HG03097 (cell line): ENCODE results near the gene RTL10.
"Not testable (repeated sequence)": the region's sequence is repeated elsewhere in the genome, so short reads cannot be mapped to it uniquely, and the experiment has no call there.

Experiments
- ATAC-seq: cut with Tn5 transposase; IDR thresholded peaks from one replicate; pipeline ENCODE4 v1.9.1; 2021; ENCODE audit not compliant: unreplicated experiment, low FRiP score

The RTL10 gene

DNA sequence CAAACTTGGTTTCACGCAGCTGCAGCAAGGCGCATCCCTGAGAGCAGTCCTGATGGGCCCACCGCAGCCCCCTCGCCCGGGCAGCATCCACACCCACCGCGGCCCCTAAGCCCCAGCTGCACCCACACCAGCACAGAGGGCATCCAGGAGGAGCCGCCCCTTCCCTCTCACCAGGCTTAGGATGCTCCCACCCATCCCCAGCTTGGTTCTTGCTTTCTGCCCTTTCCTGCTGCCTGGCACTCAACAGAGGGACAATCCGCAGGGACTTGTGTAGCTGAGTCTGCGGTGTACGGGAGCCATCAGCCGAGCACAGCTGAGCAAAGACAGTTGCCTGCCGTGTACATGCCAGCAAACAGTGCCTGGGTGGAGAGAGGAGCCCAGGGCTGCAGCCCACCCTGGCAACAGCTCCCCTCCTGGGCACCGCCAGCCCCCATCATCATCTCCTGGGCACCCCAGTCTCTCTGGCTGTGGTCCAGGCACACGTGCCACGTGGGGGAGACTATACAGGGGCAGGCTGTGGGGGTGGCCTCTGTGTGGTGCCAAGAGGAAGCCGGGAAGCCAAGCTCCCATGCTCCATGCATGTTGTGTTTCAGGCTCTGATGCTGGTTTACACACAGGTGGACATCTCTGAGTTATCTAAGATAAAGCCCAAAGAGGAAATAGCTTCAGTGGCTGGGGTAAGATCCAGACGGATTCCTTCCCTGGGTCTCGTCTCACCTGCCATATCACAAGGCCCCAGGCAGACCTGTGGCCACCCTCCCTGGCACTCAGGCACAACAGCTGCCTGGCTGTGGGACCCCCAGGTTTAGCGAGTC, 36.0 kb upstream of the RTL10 start:
- ATAC-seq: no peak

DNA sequence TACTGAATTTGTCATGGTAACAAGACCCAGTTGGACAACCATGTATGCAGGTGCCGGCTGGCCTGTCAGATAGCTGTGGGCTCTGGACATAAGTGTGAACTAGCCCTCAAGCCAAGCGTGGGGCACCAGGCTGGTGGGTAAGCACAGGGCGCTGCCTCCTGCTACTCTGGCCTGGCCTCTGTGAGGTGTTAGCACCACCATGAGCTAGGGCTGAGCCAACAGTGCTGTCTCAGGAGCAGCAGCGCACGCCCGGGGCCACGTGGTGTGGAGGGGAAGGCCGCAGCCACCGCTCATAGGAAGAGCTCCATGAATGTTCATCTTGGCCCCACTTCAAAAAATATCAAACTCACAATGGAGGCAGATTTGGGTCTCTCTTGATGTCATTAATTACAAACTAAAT, 35.3 kb upstream of the RTL10 start:
- ATAC-seq: no peak

DNA sequence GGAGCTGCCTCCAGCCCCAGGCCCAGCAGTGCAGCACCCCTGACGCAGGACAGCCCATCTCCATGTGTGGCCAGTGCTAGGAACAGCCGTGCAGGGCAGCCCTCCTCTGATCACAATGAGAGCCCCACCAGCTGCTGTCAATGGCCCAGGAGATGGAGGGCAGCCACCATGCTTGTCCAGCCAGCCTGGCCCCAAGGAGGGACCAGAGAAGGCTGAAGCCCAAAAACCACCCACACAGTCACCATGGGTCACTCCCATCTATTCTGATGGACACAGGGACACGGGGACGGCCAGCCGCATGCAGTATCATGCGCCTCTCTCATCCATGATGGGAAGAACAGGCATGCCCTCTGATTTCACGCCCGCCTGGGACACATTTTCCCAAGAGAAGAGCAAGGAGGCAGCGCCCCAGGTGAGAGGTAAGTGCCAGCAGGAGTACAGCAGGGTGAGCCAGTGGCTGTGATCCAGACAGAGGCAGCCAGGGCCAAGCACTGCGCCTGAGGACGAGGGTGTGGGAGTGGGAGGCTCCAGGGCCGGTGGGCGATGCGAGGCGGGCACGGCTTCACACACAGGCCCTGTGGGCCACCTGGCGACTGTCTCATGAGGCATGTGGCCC, 33.6 kb upstream of the RTL10 start:
- ATAC-seq: no peak

DNA sequence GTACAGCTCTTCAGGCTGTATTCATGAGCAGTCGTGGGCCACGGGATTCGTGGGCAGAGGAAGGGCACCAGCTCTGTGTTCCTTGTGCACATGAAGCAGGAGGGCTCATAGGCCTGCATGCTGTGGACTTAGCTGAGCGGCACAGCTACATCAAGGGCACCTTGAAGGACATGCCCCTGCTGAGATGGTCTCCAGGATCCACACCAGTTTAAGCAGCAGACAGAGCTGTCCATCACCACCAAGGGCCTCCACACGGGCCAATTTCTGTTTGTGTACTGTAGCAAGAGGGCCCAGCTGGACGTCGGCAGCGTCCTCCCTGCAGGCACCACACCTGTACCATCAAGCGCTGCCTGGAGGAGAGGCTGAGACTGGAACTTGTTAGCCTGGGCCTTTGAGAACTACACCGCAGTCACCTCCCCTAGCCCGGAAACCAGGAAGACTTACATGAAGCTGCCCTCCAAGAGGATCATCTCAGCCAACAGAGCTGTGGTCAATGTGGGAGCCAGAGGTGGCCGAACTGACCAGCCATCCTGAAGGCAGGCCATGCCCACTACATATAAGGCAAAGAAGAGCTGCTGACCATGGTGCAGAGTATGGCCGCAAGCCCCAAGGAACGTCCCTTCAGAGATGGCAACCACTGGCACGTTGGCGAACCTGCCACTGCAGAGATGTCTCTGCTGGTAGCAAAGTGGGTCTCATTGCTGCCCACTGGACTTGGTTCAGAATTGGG, 32.7 kb upstream of the RTL10 start:
- ATAC-seq: no peak

DNA sequence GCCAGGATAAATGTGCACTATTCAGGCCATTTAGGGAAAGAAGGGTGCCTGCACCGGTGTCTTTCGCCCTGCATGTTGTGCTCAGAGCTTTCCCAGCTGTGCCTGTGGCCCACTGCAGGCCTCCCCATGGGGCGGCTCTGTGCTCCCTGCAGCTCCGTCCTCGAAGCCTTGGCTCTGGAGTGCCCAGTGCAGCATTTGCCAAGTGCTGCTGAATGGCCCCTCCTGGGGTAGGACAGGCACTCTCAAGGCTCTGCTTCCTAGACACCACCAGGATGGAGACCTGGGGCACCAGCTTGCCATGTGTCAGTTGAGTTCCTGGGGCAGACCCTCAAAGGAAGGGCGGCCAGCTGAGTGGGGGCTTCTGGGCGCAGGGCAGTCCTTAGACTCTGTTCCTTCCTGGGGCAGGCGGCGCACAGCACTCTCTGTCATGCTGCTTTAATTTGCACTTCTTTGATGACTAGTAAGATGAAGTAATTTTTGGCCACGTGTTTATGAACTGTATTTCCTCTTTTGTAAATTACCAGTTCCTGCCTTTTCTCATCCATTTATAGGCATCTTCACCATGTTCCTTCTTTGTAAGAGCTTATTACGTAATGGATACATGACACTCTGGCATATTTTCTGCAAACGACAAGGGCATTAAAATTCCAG, 32.1 kb upstream of the RTL10 start:
- ATAC-seq: no peak

DNA sequence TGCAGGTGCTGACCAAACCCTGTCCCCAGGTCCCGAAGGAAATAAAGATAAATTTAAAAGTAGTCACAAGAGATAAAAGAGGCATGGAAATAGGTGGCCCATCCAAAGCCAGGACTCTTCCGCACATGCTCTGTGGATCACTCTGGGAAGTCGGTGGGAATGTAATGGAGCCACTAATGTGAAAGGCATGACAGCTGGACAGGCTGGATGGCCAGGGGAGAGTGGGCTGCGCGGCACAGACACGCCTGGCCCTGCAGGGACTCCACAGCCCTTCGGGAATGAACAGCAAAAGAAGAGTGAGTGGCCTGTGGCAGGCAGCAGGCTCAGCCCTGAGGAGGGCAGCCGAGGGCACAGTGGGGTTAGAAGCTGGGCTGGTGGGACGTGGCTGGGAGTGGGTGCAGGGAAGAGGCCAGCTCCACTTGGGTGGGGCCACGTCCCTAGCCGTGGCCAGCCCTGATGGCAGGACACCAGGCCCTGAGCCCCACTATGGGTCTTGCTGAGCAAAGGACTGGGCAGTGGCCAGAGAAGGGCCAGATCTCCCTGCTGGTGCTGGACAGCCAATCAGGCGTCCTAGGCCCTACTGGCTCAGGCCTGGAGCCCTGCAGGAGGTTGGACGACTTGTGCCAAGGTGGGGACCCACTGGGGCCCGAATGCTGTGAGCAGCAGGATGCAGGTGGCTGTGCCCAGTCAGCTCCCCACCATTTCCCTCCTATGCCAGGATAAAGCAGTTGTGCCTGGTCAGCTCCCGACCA, 31.3 kb upstream of the RTL10 start:
- no peak for ATAC-seq

DNA sequence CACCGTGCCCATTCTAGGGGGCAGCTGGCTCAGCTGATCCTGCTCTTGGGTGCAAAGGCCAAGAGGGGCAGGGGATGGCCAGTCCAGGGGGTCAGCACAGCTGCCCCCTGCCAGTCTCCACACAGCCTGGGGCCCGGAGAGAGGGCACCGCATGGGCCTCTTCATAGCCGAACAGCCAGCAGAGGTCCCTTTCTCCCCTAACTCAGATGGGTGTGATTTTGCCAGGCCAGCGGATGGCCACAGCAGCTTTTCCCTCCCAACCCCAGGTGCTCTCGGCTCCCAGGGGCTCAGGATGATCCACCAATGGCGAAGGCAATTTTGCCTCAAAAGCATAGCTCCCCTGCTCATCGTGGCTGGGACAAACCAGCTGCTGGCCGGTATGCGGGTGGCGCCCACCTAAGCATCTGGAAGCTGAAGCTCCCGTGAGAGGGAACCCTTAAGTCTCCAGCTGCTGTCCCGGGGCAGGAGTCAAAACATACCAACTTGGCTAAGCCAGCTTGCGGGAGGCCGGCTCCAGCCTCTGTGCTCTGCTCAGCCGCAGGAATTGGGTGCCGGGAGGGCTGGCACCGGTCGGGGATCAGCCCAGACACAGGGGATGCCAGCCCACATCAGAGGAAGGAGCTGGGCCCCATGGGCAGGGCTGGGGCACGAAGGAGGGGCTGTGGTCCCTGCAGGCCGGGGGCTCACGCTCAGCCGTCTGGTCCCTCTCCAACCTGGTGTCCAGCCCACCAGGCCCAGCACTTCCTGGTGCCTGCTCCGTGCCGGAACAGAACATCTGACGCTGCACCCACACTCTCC, 30.5 kb upstream of the RTL10 start:
- ATAC-seq: no peak

DNA sequence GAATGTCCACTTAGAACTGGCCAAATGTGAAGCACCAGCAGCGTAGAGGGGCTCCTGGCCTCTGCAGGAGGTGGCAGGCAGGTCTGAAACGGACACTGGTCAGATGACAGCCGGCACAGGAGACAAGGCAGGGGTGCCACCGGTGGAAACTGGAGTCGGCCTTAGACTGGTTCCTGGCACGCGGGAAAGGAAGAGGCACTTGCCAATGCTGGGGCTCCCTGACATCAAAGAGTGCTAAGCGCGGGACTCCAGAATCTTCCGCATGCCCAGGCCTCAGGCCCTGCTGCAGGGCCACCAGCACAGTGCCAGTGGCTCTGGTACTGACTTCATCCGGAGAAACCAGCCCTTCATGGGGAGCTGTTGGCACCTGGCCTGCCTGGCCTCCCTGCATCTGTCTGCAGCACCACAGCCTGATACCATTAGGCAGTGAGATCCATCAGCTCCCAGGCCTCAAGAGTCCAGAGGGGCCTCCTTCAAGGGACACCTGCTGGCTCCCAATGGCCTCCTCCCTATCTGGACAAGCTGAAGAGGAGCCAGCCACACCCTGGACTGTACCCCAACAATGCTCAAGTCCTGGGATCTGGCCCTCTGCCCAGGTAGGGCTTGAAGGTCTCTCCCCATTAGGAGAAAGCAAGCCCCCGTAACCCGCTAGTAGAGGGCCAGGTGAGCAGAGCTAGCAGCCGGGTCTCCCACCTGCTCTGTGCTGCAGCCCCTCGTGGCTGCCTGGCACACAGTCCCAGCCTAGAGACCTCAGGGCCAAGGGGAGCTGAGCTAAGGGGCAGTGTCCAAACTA, 29.7 kb upstream of the RTL10 start:
- no peak for ATAC-seq

DNA sequence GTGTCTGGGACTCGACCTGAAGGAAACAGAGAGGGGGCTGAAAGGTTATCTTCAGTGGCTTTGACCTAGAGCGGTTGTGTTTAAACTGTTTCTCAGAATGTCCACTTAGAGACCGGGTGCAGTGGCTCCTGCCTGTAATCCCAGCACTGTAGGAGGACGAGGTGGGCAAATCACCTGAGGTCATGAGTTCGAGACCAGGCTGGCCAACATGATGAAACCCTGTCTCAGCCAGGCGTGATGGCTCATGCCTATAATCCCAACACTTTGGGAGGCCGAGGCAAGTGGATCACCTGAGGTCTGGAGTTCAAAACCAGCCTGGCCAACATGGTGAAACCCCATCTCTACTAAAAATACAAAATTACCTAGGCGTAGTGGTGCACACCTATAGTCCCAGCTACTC, 28.8 kb upstream of the RTL10 start:
- ATAC-seq: not testable (repeated sequence)

DNA sequence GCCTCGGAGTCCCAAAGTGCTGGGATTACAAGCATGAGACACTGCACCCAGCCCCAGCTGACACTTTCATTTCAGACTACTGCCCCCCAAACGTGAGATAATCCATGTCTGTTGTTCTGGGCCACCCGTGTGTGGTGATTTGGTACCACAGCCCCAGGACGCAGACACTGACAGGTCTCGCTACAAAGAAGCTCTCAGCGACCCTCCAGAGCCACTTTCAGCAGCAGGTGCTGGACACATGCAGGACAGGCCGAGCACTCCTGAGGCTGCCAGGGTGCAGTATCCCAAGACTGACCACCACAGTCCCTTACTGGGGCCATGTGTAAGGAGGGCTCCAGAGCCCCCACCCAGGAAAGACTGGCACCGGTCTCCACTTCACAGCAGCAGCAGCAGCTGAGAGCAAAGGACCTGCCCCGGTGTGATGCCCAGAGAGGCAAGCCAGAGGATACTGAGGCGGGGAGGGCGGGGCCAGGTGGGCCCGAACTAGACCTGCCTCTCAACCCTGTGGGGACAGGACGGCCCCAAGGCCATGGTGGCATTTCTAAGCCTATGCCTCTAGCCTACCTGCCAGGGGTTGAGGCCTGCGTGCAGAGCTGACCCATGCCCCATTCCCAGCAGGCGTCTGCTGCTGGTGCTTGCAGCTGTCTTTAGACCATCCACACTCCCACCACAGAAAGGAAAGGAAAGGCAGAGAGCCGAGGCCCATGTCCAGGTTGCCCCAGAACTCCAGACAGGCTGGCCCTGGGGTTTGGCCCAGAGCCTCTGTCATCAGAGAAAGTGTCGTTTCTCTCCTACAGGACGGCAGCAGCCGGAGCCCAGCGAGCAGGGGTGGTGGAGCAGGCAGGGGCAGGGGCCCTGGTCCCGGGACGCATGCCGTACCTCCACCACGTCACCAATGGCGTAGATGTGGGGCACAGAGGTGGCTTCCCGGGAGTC, 28.0 kb upstream of the RTL10 start:
- no peak for ATAC-seq

DNA sequence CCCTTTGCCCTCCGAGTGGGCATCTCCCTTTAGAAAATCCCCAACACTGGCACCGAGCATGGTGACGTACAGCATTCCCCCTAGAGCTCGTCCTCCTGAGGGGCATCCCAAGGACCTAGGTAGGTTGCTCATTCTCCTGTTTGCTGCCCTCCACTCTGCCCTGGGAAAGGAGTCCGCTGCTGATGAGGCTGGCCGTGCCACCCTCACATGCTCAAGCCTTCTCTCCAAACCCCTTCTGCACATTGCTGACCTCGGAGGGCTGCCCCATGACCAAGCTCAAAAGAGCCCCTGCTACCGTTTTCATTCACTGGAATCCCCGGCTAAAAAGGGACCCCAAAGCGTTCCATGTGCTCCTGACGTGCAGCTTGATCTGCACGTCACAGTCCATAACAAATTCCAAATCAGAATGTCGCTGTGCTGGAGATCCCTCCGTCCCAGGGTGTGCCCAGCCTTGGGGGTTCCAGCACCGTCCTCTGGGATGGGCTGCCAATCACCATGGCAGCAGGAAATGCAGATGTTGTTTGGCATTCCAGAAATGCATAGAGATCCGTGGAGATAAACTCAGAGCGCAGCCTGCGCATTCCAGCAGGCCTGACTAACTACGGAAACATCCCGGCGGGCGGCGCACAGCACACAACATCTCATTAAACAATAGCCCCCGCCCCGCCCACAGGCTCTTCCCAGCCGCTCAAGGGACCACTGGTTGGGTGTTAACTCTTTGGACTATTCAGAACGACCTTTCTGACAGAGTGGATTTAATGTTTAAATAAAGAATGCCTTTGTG, 26.3 kb upstream of the RTL10 start:
- no peak for ATAC-seq

DNA sequence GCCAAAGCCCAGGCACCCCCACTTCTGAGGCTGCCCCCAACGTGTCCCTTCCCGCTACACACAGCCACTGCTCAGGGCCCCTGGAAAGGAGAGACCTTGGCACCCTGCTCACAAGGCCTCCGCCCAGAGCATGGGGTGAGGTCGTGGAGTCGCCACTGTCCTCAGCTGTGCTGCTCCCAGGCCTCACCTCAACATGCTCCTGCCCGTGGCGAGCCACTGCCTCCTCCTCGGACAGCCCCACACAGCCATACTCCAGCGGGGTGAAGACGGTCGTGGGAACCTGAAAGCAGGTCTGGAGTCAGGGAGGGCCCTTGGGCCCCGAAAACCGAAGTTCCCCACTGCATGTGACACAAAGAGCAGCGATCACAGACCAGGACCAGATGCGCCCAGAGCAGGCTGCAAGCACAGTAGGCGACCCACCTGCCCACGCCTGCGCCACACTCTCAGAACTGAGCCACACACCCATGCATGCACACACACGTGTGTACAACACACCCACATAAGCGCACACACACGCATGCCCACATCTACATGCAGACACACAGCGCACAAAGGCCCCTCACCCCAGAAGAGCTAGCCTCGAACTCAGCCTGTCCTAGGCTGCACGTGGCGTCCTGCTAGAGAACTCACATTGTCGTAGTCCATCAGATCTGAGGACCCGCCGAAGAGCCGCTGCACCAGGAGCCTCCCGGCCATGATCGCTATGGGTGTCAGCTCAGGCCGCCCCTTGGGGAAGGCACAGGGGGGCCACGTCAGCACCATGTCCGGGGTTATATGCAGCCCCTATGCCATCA, 25.5 kb upstream of the RTL10 start:
- no peak for ATAC-seq

DNA sequence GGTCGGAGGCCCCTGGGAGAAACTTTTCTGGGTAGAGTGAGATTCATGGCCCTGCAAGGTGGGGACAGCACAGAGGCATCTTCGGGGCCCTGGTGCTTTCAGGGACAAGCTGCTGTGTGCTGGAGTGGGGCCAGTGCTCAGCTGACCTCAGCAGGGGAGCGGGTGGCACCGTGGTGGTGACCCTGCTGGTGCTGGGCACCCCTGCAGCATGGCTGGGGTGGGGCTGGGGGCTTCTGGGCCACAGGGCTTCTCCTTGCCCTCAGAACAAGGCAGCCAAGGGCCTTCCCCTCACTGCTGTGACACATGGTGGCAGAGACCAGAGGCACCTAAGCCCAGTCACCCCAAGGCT, 24.9 kb upstream of the RTL10 start:
- no peak for ATAC-seq

DNA sequence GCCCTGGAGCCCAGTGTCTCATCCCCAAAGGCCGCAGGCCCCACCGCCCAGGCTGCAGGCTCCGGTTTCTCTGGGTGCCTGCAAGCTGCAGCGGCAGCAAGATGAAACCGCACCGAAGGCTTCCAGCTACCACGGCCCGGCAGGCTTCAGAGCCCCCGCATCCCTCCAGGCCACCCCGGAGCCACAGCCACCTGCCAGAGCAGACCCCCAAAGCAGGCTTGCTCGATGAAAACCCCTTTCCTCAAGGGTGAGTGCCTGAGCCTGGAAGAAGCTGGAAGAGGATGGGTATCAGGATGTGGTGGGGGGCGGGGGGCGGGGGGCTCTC, 24.5 kb upstream of the RTL10 start:
- ATAC-seq: no peak

DNA sequence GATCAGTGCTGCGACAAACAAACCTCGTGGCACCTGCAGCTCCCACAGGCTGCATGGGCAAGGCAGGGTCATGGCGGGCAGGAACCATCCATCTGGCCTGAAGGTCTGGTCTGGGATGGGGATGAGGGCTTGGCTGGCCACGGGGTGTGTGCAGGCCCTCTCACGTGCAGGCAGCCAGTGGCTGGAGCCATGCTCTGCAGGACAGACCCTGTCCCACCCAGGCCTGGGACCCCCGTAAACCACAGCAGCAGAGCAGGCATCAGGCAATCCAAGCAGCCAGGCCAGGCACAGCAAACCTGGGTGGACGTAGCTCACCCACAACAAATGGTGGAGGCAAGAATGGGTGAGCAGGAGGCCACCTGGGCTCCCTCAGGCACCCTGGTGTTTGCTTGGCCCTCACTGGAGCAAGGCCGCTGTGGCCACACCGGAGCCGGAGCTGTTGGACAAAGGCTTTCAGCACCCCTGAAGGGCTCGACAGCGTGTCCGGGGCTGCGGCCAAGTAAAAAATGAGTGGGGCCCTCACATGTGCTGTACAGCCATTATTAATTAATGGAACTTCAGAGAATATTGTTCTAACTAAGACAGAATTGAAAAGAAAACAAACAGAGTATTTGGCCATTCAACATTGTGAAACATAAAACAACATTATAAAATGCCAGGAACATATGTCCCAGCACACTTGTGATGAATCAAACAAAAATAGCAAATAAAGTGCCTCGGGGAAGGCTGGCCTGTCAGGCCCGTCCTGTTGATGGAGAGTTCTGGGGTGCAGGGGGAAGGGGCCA, 24.0 kb upstream of the RTL10 start:
- ATAC-seq: no peak
